Activated naive CD8-positive, alpha-beta T cell treated with anti-CD3 and anti-CD28 coated beads for 36 hours (primary cell): ENCODE measurements around the gene SLC35C1. TPM values are rescaled to one million over a fixed set of nuclear protein-coding genes. Genes with fewer than 3 reads are reported as not detected.
A peak's percentile ranks its signal among the peaks of the same experiment; 100 is the strongest.

Experiments used
- DNase-seq: peaks from one replicate; pipeline ENCODE4 v3.0.0; 2021
- H3K27ac Mint-ChIP-seq: one replicate; pipeline ENCODE4 v1.8.0; 2022; ENCODE audit warnings: mild to moderate bottlenecking, moderate library complexity, mixed read lengths
- H3K27me3 Mint-ChIP-seq: one replicate; pipeline ENCODE4 v1.8.0; 2022; ENCODE audit warnings: mild to moderate bottlenecking, mixed read lengths
- H3K36me3 Mint-ChIP-seq: one replicate; pipeline ENCODE4 v1.8.0; 2021; ENCODE audit warnings: mild to moderate bottlenecking, mixed read lengths
- H3K4me1 Mint-ChIP-seq: one replicate; pipeline ENCODE4 v1.8.0; 2021; ENCODE audit warnings: mixed read lengths
- H3K4me3 Mint-ChIP-seq: one replicate; pipeline ENCODE4 v1.8.0; 2022; ENCODE audit warnings: mild to moderate bottlenecking, moderate library complexity, mixed read lengths
- H3K9me3 Mint-ChIP-seq: one replicate; pipeline ENCODE4 v1.8.0; 2022; ENCODE audit warnings: mixed read lengths
- total RNA-seq, 2 experiments: library from RNA; stranded (reverse); gene quantifications; one replicate each; pipeline ENCODE4 v1.2.3, GENCODE V29; 2021

SLC35C1 gene
- total RNA-seq, 2 experiments from 2014 or later, result 12.1 to 12.6 TPM

GRCh38 chr11:45843158-45843924, 38.4 kb downstream of the SLC35C1 start:
- peaks cover 19% of the 10 kb centered on the region for H3K4me1 Mint-ChIP-seq
- no peaks in the 10 kb centered on the region for H3K36me3 Mint-ChIP-seq
- DNase-seq, result peak; percentile 86
- H3K9me3 Mint-ChIP-seq, result no peaks in the 10 kb centered on the region
- no peaks in the 10 kb centered on the region for H3K27me3 Mint-ChIP-seq
- H3K27ac Mint-ChIP-seq, result peak overlapping the region; percentile 13
- H3K4me3 Mint-ChIP-seq, result peak overlapping the region; percentile 62

GRCh38 chr11:45844822-45845578, 40.1 kb downstream of the SLC35C1 start:
- no peak for DNase-seq
- no peaks in the 10 kb centered on the region for H3K9me3 Mint-ChIP-seq
- H3K36me3 Mint-ChIP-seq, result no peaks in the 10 kb centered on the region
- H3K27me3 Mint-ChIP-seq, result no peaks in the 10 kb centered on the region
- H3K4me3 Mint-ChIP-seq, result no peak overlapping the region
- H3K27ac Mint-ChIP-seq, result no peak overlapping the region
- peaks cover 29% of the 10 kb centered on the region for H3K4me1 Mint-ChIP-seq

GRCh38 chr11:45846174-45846675, 41.3 kb downstream of the SLC35C1 start:
- H3K36me3 Mint-ChIP-seq, result no peaks in the 10 kb centered on the region
- H3K27me3 Mint-ChIP-seq, result no peaks in the 10 kb centered on the region
- no peak for DNase-seq
- no peaks in the 10 kb centered on the region for H3K9me3 Mint-ChIP-seq
- H3K27ac Mint-ChIP-seq, result no peak overlapping the region
- peaks cover 39% of the 10 kb centered on the region for H3K4me1 Mint-ChIP-seq
- peak overlapping the region; percentile 88 for H3K4me3 Mint-ChIP-seq

- DNase-seq, result peak; percentile 98
- H3K27ac Mint-ChIP-seq, result peak within 1 kb of the TSS; percentile 80
- peaks cover 39% of the 10 kb centered on the region for H3K4me1 Mint-ChIP-seq
- no peaks in the 10 kb centered on the region for H3K9me3 Mint-ChIP-seq
- H3K36me3 Mint-ChIP-seq, result peaks cover 2% of the 10 kb centered on the region
- peak within 1 kb of the TSS; percentile 88 for H3K4me3 Mint-ChIP-seq
- H3K27me3 Mint-ChIP-seq, result no peaks in the 10 kb centered on the region
These were observed 42.3 kb downstream of the SLC35C1 start, which contains the start of gene CRY2 for GRCh38 chr11:45846974-45847910. Gene CRY2 (plus strand): TSS chr11:45847475. CDS start chr11:45847491, 16 bp downstream.

GRCh38 chr11:45847911-45848316, 43.0 kb downstream of the SLC35C1 start:
- Mint-ChIP-seq H3K4me3 (peak overlapping the region; percentile 88), H3K9me3 (no peaks in the 10 kb centered on the region), H3K36me3 (peaks cover 2% of the 10 kb centered on the region), H3K27me3 (no peaks in the 10 kb centered on the region), H3K4me1 (peaks cover 44% of the 10 kb centered on the region), H3K27ac (peak overlapping the region; percentile 80)
- peak; percentile 55 for DNase-seq

- Mint-ChIP-seq H3K9me3 (no peaks in the 10 kb centered on the region), H3K4me3 (peak overlapping the region; percentile 88), H3K36me3 (peaks cover 2% of the 10 kb centered on the region), H3K27ac (no peak overlapping the region), H3K27me3 (no peaks in the 10 kb centered on the region), H3K4me1 (peaks cover 39% of the 10 kb centered on the region)
- no peak for DNase-seq
These were observed 43.7 kb downstream of the SLC35C1 start for GRCh38 chr11:45848654-45849081.

- no peak for DNase-seq
- Mint-ChIP-seq H3K36me3 (peaks cover 2% of the 10 kb centered on the region), H3K27ac (no peak overlapping the region), H3K27me3 (no peaks in the 10 kb centered on the region), H3K4me3 (no peak overlapping the region), H3K4me1 (peaks cover 42% of the 10 kb centered on the region), H3K9me3 (no peaks in the 10 kb centered on the region)
These were observed 45.5 kb downstream of the SLC35C1 start for GRCh38 chr11:45850446-45850845.

GRCh38 chr11:45851228-45851627, 46.3 kb downstream of the SLC35C1 start:
- Mint-ChIP-seq H3K27ac (no peak overlapping the region), H3K36me3 (peaks cover 2% of the 10 kb centered on the region), H3K9me3 (no peaks in the 10 kb centered on the region), H3K4me1 (peaks cover 42% of the 10 kb centered on the region), H3K27me3 (no peaks in the 10 kb centered on the region), H3K4me3 (no peak overlapping the region)
- no peak for DNase-seq

GRCh38 chr11:45852018-45852711, 47.2 kb downstream of the SLC35C1 start:
- Mint-ChIP-seq H3K4me3 (no peak overlapping the region), H3K4me1 (peaks cover 35% of the 10 kb centered on the region), H3K36me3 (peaks cover 2% of the 10 kb centered on the region), H3K27me3 (no peaks in the 10 kb centered on the region), H3K9me3 (no peaks in the 10 kb centered on the region), H3K27ac (no peak overlapping the region)
- no peak for DNase-seq

GRCh38 chr11:45852712-45853101, 47.8 kb downstream of the SLC35C1 start:
- H3K4me1 Mint-ChIP-seq, result peaks cover 35% of the 10 kb centered on the region
- no peaks in the 10 kb centered on the region for H3K9me3 Mint-ChIP-seq

GRCh38 chr11:45853332-45854219, 48.6 kb downstream of the SLC35C1 start:
- H3K4me1 Mint-ChIP-seq, result peaks cover 31% of the 10 kb centered on the region
- H3K4me3 Mint-ChIP-seq, result no peak overlapping the region
- no peaks in the 10 kb centered on the region for H3K9me3 Mint-ChIP-seq
- no peaks in the 10 kb centered on the region for H3K27me3 Mint-ChIP-seq
- H3K36me3 Mint-ChIP-seq, result peaks cover 5% of the 10 kb centered on the region
- no peak overlapping the region for H3K27ac Mint-ChIP-seq
- DNase-seq, result no peak

More at GRCh38 chr11:45852712-45853101, 47.8 kb downstream of the SLC35C1 start:
- no peak overlapping the region for H3K4me3 Mint-ChIP-seq
- DNase-seq, result no peak
- H3K27ac Mint-ChIP-seq, result no peak overlapping the region
- peaks cover 2% of the 10 kb centered on the region for H3K36me3 Mint-ChIP-seq
- no peaks in the 10 kb centered on the region for H3K27me3 Mint-ChIP-seq

GRCh38 chr11:45855308-45855707, 50.4 kb downstream of the SLC35C1 start:
- no peaks in the 10 kb centered on the region for H3K9me3 Mint-ChIP-seq
- H3K4me1 Mint-ChIP-seq, result peaks cover 21% of the 10 kb centered on the region
- H3K27ac Mint-ChIP-seq, result no peak overlapping the region
- no peaks in the 10 kb centered on the region for H3K27me3 Mint-ChIP-seq
- peaks cover 8% of the 10 kb centered on the region for H3K36me3 Mint-ChIP-seq
- no peak overlapping the region for H3K4me3 Mint-ChIP-seq
- no peak for DNase-seq

- Mint-ChIP-seq H3K4me1 (peaks cover 15% of the 10 kb centered on the region), H3K27ac (no peak overlapping the region), H3K9me3 (no peaks in the 10 kb centered on the region), H3K4me3 (no peak overlapping the region), H3K27me3 (no peaks in the 10 kb centered on the region), H3K36me3 (peaks cover 9% of the 10 kb centered on the region)
- DNase-seq, result no peak
These were observed 51.1 kb downstream of the SLC35C1 start for GRCh38 chr11:45856044-45856468.
